GM19468 (cell line): ENCODE results near the gene RAB34.
"Not testable (repeated sequence)": the region's sequence is repeated elsewhere in the genome, so short reads cannot be mapped to it uniquely, and the experiment has no call there.

Experiments
- ATAC-seq: cut with Tn5 transposase; IDR thresholded peaks from one replicate; pipeline ENCODE4 v1.9.1; 2021; ENCODE audit warnings: mild to moderate bottlenecking, moderate library complexity, moderate number of reproducible peaks; ENCODE audit not compliant: unreplicated experiment; ENCODE audit errors: extremely low read depth

The RAB34 gene

DNA sequence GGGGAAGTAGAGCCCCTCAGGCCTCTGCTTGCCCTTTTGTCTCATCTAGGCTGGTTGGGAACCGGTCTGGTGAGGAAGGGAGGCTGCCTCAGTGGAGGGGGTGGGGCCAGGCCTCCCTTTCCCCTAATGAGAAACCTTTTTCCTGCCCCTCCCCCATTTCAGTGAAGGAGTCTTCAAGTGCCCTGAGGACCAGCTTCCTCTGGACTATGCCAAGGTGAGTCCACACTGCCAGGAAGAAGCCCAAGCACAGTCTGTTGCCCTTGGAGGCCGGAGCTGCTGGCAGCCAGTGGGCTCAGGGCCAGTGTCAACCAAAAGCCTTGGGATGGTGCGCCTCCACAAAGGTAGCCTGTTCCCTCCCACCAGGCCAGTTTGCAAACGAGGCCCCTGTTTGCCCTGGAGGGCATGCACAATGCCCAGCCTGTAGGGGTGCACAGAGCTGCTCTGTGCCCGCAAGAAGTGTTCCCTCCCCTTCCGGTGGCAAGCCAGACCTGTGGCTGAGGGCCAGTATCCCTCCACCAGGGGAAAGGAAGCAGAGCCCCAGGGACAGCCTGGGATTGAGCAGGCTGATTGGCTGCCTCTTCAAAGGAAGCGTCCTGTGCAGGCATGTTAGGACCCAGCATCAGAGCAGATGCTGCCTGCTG, 29.5 kb upstream of the RAB34 start:
- no peak for ATAC-seq

- no peak for ATAC-seq
These were observed 29.0 kb upstream of the RAB34 start for GRCh38 chr17:28746611-28747050.

- ATAC-seq: no peak
These were observed 28.2 kb upstream of the RAB34 start for GRCh38 chr17:28745786-28746411.

DNA sequence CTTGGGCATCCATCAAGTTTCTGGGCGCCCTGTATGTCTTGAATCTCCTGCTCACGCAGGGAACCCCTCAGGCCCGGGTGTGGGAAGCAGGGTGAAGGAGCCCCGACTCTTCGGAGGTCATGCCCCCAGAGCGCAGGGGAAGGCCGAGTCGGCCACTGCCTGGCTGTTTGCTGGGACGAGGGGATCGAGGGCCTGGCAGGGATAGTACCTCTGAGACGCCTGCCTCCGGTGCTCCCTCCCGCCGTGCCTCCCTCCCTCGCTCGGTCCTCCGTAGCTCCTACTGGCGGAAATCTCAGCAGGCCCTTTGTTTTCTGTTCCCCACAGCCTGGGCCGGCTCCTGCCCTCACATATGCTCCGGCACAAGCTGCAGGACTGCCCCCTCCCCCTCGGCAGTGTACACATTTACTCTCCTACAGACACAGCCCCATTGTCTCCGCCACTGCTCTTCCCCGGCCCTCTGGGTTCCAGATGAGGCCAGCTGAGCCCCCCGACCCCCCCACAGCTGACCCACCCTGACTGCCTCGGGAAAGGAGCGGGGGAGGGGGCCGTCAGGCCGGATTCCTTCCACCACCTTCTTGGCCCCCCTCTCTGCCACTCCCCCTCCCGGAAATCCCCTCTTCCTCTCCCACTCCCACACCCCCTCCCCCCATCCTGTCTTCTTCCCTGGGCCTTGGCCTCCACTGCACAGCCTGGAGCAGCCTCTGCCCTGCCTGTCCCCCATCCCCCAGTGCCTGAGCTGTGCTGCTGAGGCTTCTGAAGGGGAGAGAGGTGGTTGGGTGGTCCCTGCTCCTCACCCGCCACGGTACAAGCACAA, 27.5 kb upstream of the RAB34 start:
- ATAC-seq: no peak

DNA sequence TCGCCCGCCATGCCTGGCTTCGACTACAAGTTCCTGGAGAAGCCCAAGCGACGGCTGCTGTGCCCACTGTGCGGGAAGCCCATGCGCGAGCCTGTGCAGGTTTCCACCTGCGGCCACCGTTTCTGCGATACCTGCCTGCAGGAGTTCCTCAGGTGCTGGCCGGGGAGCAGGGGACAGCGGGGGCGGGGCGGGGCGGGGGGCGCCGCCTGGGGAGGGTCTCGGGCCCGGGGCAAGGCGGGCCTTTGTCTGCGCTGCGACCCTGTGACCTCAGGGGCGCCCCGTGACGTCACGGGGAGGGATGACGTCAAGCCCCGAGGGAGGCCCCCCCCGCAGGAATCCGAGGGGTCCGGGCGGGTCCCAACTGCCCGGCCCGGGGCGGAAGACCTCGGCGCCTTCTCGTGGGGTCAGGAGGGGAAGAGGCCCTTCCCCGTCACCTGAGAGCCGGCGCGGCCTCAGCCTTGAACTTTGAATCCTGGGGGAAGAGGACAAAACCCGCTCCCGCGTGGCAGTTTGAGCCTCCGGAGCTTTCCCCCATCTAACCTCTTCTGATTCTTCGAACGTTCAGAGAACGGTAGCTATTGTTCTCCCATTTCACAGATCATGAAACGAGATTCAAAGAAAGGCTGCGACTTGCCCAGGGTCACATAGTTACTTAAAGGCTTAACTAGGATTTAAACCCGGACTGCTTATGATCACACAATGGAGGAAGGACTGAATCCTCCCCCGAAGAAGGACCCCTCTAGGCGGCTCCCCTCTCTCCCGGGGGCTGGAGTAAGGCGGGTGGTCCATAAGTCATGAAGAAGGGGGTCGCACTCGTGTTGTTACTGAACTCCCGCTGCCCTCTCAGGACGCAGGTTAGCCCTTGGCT, 26.7 kb upstream of the RAB34 start:
- no peak for ATAC-seq

DNA sequence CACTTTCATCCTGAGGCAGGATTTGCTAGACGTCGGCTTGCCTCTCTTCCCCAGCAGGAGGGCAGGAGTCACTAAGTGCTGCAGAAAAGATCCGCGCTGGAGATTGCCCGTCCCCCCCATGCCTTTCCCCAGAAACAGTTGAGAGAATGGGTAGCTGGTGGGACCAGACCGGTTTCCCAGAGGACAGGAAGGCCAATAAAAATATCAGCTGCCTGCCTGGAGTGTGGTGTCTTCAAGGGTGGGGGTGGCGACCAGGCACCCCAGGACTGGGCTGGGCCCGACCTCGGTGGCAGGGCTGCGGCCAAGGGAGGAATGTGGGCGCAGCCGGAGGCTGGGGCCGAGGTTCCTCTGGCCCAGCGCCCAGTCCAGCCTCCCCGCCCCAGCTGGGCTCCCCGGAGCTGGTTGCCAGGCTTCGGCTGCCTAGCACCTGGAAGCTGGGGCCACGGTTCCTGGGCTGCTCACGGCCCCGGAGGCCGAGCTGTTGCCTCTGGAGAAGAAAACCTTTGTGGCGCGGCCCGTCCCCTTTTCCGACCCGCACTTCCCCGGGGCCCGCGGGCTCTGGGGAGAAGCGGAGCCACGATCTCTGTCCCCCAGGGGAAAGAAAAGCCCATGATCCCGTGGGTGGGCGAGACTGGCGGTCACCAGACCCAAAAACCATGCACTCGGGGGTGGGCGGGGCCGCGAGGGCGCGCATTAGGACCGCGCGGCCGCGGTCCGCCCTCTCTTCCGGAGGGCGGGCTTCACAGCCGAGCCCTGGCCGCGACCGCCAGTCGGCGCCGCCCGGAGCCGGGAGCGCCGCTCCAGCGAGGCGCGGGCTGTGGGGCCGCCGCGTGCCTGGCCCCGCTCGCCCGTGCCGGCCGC, 25.8 kb upstream of the RAB34 start, which contains the start of gene TRAF4:
Gene TRAF4 (plus strand): TSS at position 769 of the 861 bp plus-strand sequence. CDS start 102 bp downstream, outside the sequence.
- peak; percentile 33 for ATAC-seq

- no peak for ATAC-seq
These were observed 24.0 kb upstream of the RAB34 start for GRCh38 chr17:28741358-28742349.

DNA sequence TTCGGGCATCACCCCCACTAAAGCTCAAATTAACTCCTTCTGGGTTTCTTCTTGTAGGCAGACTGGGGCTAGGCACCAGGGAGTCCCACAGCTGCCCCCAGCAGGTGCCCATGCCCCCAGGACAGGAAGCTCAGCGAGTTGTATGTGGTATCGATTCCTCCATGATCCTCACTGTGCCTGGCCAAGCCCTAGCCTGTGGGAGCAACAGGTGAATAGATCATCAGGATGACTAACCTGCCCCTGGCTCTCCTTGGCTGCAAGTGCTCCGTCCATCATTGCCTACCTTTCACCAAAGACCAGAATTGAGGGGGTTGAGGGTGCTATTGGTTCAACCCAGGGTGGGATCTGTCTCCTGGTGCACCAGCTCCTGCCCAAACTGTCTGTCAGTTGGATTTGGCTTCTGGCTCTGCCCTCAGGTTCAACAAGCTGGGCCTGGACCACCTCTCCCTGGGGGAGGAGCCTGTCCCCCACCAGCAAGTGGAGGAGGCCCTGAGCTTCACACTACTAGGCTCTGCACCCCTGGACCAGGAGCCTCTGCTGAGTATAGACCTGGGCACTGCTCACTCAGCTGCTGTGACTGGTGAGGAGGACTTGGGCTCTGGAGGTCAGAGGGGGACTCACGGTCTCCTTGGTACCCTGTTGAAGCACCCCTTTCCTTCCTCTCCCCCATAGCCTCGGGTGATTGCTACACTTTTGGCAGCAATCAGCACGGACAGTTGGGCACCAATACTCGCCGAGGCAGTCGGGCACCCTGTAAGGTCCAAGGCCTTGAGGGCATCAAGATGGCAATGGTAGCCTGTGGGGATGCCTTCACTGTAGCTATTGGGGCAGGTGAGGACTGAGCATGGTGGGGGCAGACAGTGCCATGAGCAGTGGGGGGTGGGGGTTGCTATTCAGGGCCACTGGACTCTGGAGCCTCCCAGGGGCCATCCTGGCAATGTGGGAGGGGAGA, 23.0 kb upstream of the RAB34 start:
- no peak for ATAC-seq

- ATAC-seq: no peak
These were observed 21.2 kb upstream of the RAB34 start for GRCh38 chr17:28738680-28739384.

- peak; percentile 45 for ATAC-seq
These were observed 20.4 kb upstream of the RAB34 start for GRCh38 chr17:28737770-28738679.

GRCh38 chr17:28737316-28737715, 19.6 kb upstream of the RAB34 start:
- ATAC-seq: no peak

- not testable (repeated sequence) for ATAC-seq
These were observed 18.5 kb upstream of the RAB34 start for GRCh38 chr17:28735913-28736769.

DNA sequence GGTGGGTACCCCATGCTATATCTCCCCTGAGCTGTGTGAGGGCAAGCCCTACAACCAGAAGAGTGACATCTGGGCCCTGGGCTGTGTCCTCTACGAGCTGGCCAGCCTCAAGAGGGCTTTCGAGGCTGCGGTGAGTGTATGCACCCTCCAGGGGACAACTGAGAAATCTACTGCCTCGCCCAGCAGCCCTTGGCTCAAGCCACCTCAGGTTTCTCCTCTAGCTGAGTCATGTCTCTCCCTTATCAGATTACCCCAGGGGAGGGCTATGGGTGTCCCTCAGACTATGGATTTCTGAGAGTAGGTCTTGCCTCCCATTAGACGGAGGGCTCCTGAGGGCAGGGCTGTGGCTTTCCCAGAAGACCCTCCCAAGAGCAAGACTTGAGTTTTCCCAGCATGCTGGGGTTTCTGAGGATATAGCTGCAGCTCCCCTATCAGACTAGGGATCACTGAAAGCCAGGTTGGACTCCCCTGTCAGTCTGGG, 17.6 kb upstream of the RAB34 start:
- ATAC-seq: no peak

DNA sequence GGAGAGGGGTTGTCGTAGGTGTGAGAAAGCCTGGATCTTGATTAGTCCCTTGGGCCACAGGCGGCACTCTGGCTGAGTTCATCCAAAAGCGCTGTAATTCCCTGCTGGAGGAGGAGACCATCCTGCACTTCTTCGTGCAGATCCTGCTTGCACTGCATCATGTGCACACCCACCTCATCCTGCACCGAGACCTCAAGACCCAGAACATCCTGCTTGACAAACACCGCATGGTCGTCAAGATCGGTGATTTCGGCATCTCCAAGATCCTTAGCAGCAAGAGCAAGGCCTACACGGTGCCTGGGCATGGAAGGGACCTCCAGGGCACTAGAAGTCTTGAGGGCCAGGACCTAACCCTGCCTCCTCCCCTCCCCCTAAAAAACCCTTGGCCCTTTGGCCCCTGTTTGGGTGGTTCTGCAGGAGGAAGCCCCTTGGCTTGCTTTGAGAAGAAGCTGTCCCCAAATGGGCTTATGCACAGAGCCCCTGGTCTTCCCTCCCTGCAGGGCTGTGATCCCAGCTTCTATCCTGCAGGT, 17.1 kb upstream of the RAB34 start:
- no peak for ATAC-seq
